ENCODE results near the gene KLF8.

Gene KLF8

DNA sequence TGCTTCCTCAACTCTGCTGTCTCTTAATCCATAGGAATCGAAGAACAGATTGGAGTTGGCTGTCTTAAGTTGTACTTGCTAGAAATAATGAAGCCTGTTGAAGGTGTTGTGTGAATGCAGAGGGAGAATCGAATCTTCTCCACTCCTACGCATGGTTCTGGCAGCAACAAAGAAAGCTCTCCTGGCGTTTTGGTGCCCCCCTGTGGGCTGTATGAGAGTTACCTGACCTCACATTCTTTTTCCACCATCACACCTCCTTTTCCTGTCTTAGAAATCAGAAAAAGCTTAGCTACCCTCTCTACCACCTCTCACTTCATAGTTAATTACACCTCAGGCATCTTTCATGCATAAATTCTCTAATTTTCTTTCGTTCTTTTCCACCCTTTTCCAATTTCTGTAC is 16.3 kb downstream of the KLF8 start (continued):
- TF ChIP-seq ZNF777 (tag by site-specific recombination; IDR thresholded peaks at IDR 0.05; ENCODE audit: borderline replicate concordance) (no peak), ZNF214 (tag by site-specific recombination; IDR thresholded peaks at IDR 0.05; ENCODE audit: borderline replicate concordance) (no peak), ZNF274 (IDR thresholded peaks at IDR 0.05; ENCODE audit: low read length) (no peak), ZNF274 (tag by site-specific recombination; IDR thresholded peaks at IDR 0.05; ENCODE audit: borderline replicate concordance) (no peak), ZNF670 (tag by site-specific recombination; IDR thresholded peaks at IDR 0.05; ENCODE audit: low read depth) (no peak), BCL11B (tag by site-specific recombination; IDR thresholded peaks at IDR 0.05; ENCODE audit: low read depth) (no peak), ZNF654 (tag by site-specific recombination; IDR thresholded peaks at IDR 0.05; ENCODE audit: low read depth) (peak; percentile 70)
- TF ChIP-seq, protein P1, sequence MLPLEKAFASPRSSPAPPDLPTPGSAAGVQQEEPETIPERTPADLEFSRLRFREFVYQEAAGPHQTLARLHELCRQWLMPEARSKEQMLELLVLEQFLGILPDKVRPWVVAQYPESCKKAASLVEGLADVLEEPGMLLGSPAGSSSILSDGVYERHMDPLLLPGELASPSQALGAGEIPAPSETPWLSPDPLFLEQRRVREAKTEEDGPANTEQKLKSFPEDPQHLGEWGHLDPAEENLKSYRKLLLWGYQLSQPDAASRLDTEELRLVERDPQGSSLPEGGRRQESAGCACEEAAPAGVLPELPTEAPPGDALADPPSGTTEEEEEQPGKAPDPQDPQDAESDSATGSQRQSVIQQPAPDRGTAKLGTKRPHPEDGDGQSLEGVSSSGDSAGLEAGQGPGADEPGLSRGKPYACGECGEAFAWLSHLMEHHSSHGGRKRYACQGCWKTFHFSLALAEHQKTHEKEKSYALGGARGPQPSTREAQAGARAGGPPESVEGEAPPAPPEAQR (tag by site-specific recombination; IDR thresholded peaks at IDR 0.05): no peak
- TF ChIP-seq, protein P2, sequence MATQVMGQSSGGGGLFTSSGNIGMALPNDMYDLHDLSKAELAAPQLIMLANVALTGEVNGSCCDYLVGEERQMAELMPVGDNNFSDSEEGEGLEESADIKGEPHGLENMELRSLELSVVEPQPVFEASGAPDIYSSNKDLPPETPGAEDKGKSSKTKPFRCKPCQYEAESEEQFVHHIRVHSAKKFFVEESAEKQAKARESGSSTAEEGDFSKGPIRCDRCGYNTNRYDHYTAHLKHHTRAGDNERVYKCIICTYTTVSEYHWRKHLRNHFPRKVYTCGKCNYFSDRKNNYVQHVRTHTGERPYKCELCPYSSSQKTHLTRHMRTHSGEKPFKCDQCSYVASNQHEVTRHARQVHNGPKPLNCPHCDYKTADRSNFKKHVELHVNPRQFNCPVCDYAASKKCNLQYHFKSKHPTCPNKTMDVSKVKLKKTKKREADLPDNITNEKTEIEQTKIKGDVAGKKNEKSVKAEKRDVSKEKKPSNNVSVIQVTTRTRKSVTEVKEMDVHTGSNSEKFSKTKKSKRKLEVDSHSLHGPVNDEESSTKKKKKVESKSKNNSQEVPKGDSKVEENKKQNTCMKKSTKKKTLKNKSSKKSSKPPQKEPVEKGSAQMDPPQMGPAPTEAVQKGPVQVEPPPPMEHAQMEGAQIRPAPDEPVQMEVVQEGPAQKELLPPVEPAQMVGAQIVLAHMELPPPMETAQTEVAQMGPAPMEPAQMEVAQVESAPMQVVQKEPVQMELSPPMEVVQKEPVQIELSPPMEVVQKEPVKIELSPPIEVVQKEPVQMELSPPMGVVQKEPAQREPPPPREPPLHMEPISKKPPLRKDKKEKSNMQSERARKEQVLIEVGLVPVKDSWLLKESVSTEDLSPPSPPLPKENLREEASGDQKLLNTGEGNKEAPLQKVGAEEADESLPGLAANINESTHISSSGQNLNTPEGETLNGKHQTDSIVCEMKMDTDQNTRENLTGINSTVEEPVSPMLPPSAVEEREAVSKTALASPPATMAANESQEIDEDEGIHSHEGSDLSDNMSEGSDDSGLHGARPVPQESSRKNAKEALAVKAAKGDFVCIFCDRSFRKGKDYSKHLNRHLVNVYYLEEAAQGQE (tag by site-specific recombination; IDR thresholded peaks at IDR 0.05): no peak

- no peak for TF ChIP-seq ZNF184 (tag by site-specific recombination; IDR thresholded peaks at IDR 0.05)
- no peak for TF ChIP-seq ZNF830 (tag by site-specific recombination; IDR thresholded peaks at IDR 0.05; ENCODE audit: low read depth)
- H3K4me3 ChIP-seq (ENCODE audit: low read depth, low read length): no peak overlapping the region
- H3K4me1 ChIP-seq (ENCODE audit: control insufficient read depth, insufficient read depth, low read length): no peaks in the 10 kb centered on the region
- ChIA-PET CTCF (no interaction called here), POLR2A (interaction anchor here (0.6 kb wide), 1 partner anchor 1113 kb away, joined by 4 read pairs; no protein-coding TSS in a partner anchor)
- no peak overlapping the region for H3K27ac ChIP-seq (ENCODE audit: extremely low read depth, low read depth, low read length)
- no peaks in the 10 kb centered on the region; the same call in 1 of the 2 replicates for H3K9me3 ChIP-seq (ENCODE audit: control insufficient read depth, insufficient read depth, low read depth, low read length)
- H3K36me3 ChIP-seq (ENCODE audit: control insufficient read depth in 2 of 2, insufficient read depth in 1 of 2, low read length in 2 of 2): no peaks in the 10 kb centered on the region
Observed at GRCh38 chrX:56253832-56254703, 21.9 kb downstream of the KLF8 start.

DNA sequence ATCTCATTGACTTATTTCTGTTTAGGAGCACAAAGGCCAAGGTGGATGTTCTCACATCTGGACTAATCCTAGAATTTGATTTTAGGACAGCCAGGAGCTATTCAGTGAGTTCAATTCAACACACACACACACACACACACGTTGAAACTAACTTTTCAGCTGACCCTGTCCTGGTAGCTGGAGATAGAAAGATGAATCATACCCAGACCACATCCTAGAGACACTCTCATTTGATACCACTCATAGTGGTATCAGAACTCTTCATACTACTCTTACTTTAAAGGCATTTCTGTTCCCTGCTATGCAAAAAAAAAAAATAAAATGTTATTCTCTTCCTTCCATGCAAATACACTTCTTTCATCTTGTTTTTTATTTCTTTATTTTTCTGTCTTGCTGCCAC is 36.7 kb downstream of the KLF8 start:
- ChIA-PET POLR2A (no interaction called here), CTCF (interaction anchor here (0.7 to 0.8 kb wide), 3 partner anchors 20 to 817 kb away, joined by 3 to 4 read pairs (median 4); no protein-coding TSS in a partner anchor)
- Histone ChIP-seq H3K27ac (ENCODE audit: extremely low read depth, low read depth, low read length) (no peak overlapping the region), H3K4me3 (ENCODE audit: low read depth, low read length) (no peak overlapping the region), H3K36me3 (ENCODE audit: control insufficient read depth in 2 of 2, insufficient read depth in 1 of 2, low read length in 2 of 2) (no peaks in the 10 kb centered on the region), H3K9me3 (ENCODE audit: control insufficient read depth, insufficient read depth, low read depth, low read length) (no peaks in the 10 kb centered on the region), H3K4me1 (ENCODE audit: control insufficient read depth, insufficient read depth, low read length) (no peaks in the 10 kb centered on the region)
- TF ChIP-seq, protein P3, sequence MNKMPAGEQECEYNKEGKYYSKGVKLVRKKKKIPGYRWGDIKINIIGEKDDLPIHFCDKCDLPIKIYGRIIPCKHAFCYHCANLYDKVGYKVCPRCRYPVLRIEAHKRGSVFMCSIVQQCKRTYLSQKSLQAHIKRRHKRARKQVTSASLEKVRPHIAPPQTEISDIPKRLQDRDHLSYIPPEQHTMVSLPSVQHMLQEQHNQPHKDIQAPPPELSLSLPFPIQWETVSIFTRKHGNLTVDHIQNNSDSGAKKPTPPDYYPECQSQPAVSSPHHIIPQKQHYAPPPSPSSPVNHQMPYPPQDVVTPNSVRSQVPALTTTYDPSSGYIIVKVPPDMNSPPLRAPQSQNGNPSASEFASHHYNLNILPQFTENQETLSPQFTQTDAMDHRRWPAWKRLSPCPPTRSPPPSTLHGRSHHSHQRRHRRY (tag by site-specific recombination; IDR thresholded peaks at IDR 0.05): no peak
- no peak for TF ChIP-seq BCL11A (tag by site-specific recombination; IDR thresholded peaks at IDR 0.05; ENCODE audit: low read depth)
- TF ChIP-seq ZNF830 (tag by site-specific recombination; IDR thresholded peaks at IDR 0.05; ENCODE audit: low read depth): no peak
- TF ChIP-seq BCL6B (tag by site-specific recombination; IDR thresholded peaks at IDR 0.05): no peak
- TF ChIP-seq ZNF140 (tag by site-specific recombination; IDR thresholded peaks at IDR 0.05): no peak
- no peak for TF ChIP-seq ZBTB11 (tag by site-specific recombination; conservative IDR thresholded peaks at IDR 0.05; ENCODE audit: low read depth)
- TF ChIP-seq ZNF10 (tag by site-specific recombination; IDR thresholded peaks at IDR 0.05): no peak
- TF ChIP-seq ZNF747 (tag by site-specific recombination; IDR thresholded peaks at IDR 0.05): no peak
- TF ChIP-seq ZNF704 (tag by site-specific recombination; IDR thresholded peaks at IDR 0.05): no peak
